ENCODE measurements around the gene FMO5.
"Not testable (repeated sequence)": the region's sequence is repeated elsewhere in the genome, so short reads cannot be mapped to it uniquely, and the experiment has no call there.

DNA sequence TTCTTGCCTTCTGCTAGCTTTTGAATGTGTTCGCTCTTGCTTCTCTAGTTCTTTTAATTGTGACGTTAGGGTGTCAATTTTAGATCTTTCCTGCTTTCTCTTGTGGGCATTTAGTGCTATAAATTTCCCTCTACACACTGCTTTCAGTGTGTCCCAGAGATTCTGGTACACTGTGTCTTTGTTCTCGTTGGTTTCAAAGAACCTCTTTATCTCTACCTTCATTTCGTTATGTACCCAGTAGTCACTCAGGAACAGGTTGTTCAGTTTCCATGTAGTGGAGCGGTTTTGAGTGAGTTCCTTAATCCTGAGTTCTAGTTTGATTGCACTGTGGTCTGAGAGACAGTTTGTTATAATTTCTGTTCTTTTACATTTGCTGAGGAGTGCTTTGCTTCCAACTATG is 5.9 kb upstream of the FMO5 start:
- TF ChIP-seq, protein P1, sequence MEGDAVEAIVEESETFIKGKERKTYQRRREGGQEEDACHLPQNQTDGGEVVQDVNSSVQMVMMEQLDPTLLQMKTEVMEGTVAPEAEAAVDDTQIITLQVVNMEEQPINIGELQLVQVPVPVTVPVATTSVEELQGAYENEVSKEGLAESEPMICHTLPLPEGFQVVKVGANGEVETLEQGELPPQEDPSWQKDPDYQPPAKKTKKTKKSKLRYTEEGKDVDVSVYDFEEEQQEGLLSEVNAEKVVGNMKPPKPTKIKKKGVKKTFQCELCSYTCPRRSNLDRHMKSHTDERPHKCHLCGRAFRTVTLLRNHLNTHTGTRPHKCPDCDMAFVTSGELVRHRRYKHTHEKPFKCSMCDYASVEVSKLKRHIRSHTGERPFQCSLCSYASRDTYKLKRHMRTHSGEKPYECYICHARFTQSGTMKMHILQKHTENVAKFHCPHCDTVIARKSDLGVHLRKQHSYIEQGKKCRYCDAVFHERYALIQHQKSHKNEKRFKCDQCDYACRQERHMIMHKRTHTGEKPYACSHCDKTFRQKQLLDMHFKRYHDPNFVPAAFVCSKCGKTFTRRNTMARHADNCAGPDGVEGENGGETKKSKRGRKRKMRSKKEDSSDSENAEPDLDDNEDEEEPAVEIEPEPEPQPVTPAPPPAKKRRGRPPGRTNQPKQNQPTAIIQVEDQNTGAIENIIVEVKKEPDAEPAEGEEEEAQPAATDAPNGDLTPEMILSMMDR (IDR thresholded peaks at IDR 0.05): not testable (repeated sequence)
- TF ChIP-seq POLR2A (IDR thresholded peaks at IDR 0.05): not testable (repeated sequence)

All from adrenal gland (tissue), 5 donors.